ENCODE measurements around the gene CASTOR1.

The CASTOR1 gene

GRCh38 chr22:30297991-30298701 is 8.8 kb upstream of the CASTOR1 start:
- Histone ChIP-seq H3K9me2 (replicated peaks; ENCODE audit: control insufficient read depth, low read length) (no peaks in the 10 kb centered on the region), H3F3A (ENCODE audit: control insufficient read depth, insufficient read depth) (no peaks in the 10 kb centered on the region), H3K27ac (ENCODE audit: low read depth, low read length) (no peak overlapping the region), H3K27me3 (ENCODE audit: control insufficient read depth, low read length) (no peaks in the 10 kb centered on the region), H3K4me1 (ENCODE audit: control insufficient read depth, low read length) (peaks cover 21% of the 10 kb centered on the region), H3K79me2 (ENCODE audit: control insufficient read depth, low read length) (no peaks in the 10 kb centered on the region), H3K4me3 (ENCODE audit: low read length) (no peak overlapping the region), H4K20me1 (ENCODE audit: control insufficient read depth, insufficient read depth, low read depth, low read length) (no peaks in the 10 kb centered on the region), H3K4me2 (ENCODE audit: low read length) (no peak overlapping the region), H3K9me3 (ENCODE audit: control insufficient read depth, insufficient read depth, low read length) (no peaks in the 10 kb centered on the region), H3K36me3 (ENCODE audit: control insufficient read depth, low read length) (peaks cover 6% of the 10 kb centered on the region)
- TF ChIP-seq CTCF (IDR thresholded peaks at IDR 0.05; ENCODE audit: low read depth, low read length, poor library complexity, severe bottlenecking): no peak

- Histone ChIP-seq H3K36me3 (ENCODE audit: control insufficient read depth, low read length) (peaks cover 6% of the 10 kb centered on the region), H3K27ac (ENCODE audit: low read depth, low read length) (no peak overlapping the region), H3K79me2 (ENCODE audit: control insufficient read depth, low read length) (no peaks in the 10 kb centered on the region), H3K4me2 (ENCODE audit: low read length) (no peak overlapping the region), H3K9me2 (replicated peaks; ENCODE audit: control insufficient read depth, low read length) (no peaks in the 10 kb centered on the region), H3K9me3 (ENCODE audit: control insufficient read depth, insufficient read depth, low read length) (no peaks in the 10 kb centered on the region), H4K20me1 (ENCODE audit: control insufficient read depth, insufficient read depth, low read depth, low read length) (no peaks in the 10 kb centered on the region), H3F3A (ENCODE audit: control insufficient read depth, insufficient read depth) (no peaks in the 10 kb centered on the region), H3K4me1 (ENCODE audit: control insufficient read depth, low read length) (peaks cover 13% of the 10 kb centered on the region), H3K4me3 (ENCODE audit: low read length) (no peak overlapping the region), H3K27me3 (ENCODE audit: control insufficient read depth, low read length) (no peaks in the 10 kb centered on the region)
- TF ChIP-seq EZH2phosphoT487 (IDR thresholded peaks at IDR 0.05; ENCODE audit: borderline replicate concordance, low read length) (no peak), CTCF (IDR thresholded peaks at IDR 0.05; ENCODE audit: low read depth, low read length, poor library complexity, severe bottlenecking) (no peak)
Measured at GRCh38 chr22:30297276-30297990, 8.1 kb upstream of the CASTOR1 start.

- H3K79me2 ChIP-seq (ENCODE audit: control insufficient read depth, low read length): no peaks in the 10 kb centered on the region
- peaks cover 7% of the 10 kb centered on the region for H3K4me1 ChIP-seq (ENCODE audit: control insufficient read depth, low read length)
- no peaks in the 10 kb centered on the region for H3F3A ChIP-seq (ENCODE audit: control insufficient read depth, insufficient read depth)
- H3K36me3 ChIP-seq (ENCODE audit: control insufficient read depth, low read length): peaks cover 3% of the 10 kb centered on the region; the same call in 1 of the 2 replicates
- H4K20me1 ChIP-seq (ENCODE audit: control insufficient read depth, insufficient read depth, low read depth, low read length): no peaks in the 10 kb centered on the region
- no peaks in the 10 kb centered on the region for H3K9me3 ChIP-seq (ENCODE audit: control insufficient read depth, insufficient read depth, low read length)
- H3K4me3 ChIP-seq (ENCODE audit: low read length): no peak overlapping the region
- no peaks in the 10 kb centered on the region for H3K27me3 ChIP-seq (ENCODE audit: control insufficient read depth, low read length)
- no peak for TF ChIP-seq EZH2phosphoT487 (IDR thresholded peaks at IDR 0.05; ENCODE audit: borderline replicate concordance, low read length)
- no peak for TF ChIP-seq CTCF (IDR thresholded peaks at IDR 0.05; ENCODE audit: low read depth, low read length, poor library complexity, severe bottlenecking)
- no peaks in the 10 kb centered on the region for H3K9me2 ChIP-seq (replicated peaks; ENCODE audit: control insufficient read depth, low read length)
- no peak overlapping the region for H3K27ac ChIP-seq (ENCODE audit: low read depth, low read length)
- H3K4me2 ChIP-seq (ENCODE audit: low read length): no peak overlapping the region
Measured at GRCh38 chr22:30296833-30297232, 7.5 kb upstream of the CASTOR1 start.
